WTC11 (cell line): ENCODE data around the gene TRPM7. TPM values are rescaled to one million over a fixed set of nuclear protein-coding genes. Genes with fewer than 3 reads are reported as not detected.

Experiments used
- ATAC-seq: fragments of 200-7000 bp; cut with Tn5 transposase; 2 replicates; pipeline ENCODE4 v1.10.0; 2021; ENCODE audit warnings: mild to moderate bottlenecking, moderate library complexity
- CTCF ChIA-PET: fragments of 300-600 bp; sonication (Branson Sonifier 250); formaldehyde crosslinking; loops from one replicate; lab custom pipeline; 2021; ENCODE audit warnings: antibody characterized with exemption; lab: Charles Lee
- POLR2A ChIA-PET: fragments of 350-600 bp; sonication (Branson Sonifier 250); formaldehyde crosslinking; loops from one replicate; lab custom pipeline; 2021; ENCODE audit warnings: antibody characterized with exemption; lab: Charles Lee
- DNase-seq: peaks from one replicate; pipeline ENCODE4 v3.0.0; 2021; ENCODE audit warnings: low spot score
- H3K27ac Mint-ChIP-seq: 2 replicates; pipeline ENCODE4 v1.8.0; 2021; ENCODE audit warnings: mixed read lengths
- H3K27me3 Mint-ChIP-seq: 2 replicates; pipeline ENCODE4 v1.8.0; 2021; ENCODE audit warnings: low read depth, mild to moderate bottlenecking, moderate library complexity, mixed read lengths
- H3K36me3 Mint-ChIP-seq: 2 replicates; pipeline ENCODE4 v1.8.0; 2021; ENCODE audit warnings: mixed read lengths
- H3K4me1 Mint-ChIP-seq: 2 replicates; pipeline ENCODE4 v1.8.0; 2022; ENCODE audit warnings: mixed read lengths
- H3K4me3 Mint-ChIP-seq: 2 replicates; pipeline ENCODE4 v1.8.0; 2021; ENCODE audit warnings: mild to moderate bottlenecking, moderate library complexity, mixed read lengths
- H3K9me3 Mint-ChIP-seq: 2 replicates; pipeline ENCODE4 v1.8.0; 2021; ENCODE audit warnings: mixed read lengths
- CREB1 ChIP-seq: sonication (generic); formaldehyde crosslinking; IDR thresholded peaks from 2 replicates; pipeline ENCODE4 v1.8.0; 2023; ENCODE audit warnings: mild to moderate bottlenecking, missing genetic modification reagents
- E2F5 ChIP-seq: sonication (generic); formaldehyde crosslinking; IDR thresholded peaks from 2 replicates; pipeline ENCODE4 v1.8.1; 2022; ENCODE audit warnings: mild to moderate bottlenecking, moderate library complexity, missing genetic modification reagents
- EMX1 ChIP-seq: fragments of 250-450 bp; sonication (Bioruptor Pico); IDR thresholded peaks from 2 replicates; pipeline ENCODE4 v1.8.0; 2021; ENCODE audit warnings: mild to moderate bottlenecking
- FOXK1 ChIP-seq: sonication (generic); formaldehyde crosslinking; IDR thresholded peaks from 2 replicates; pipeline ENCODE4 v1.8.0; 2022; ENCODE audit warnings: mild to moderate bottlenecking, moderate library complexity, missing genetic modification reagents
- HMGA2 ChIP-seq: fragments of 250-450 bp; sonication (Bioruptor Pico); IDR thresholded peaks from 2 replicates; pipeline ENCODE4 v1.4.0; 2021; ENCODE audit warnings: mild to moderate bottlenecking, moderate library complexity
- KAT7 ChIP-seq: sonication (generic); formaldehyde crosslinking; IDR thresholded peaks from 2 replicates; pipeline ENCODE4 v1.8.1; 2023; ENCODE audit warnings: missing genetic modification reagents, mild to moderate bottlenecking, borderline replicate concordance
- PREB ChIP-seq: sonication (generic); formaldehyde crosslinking; IDR thresholded peaks from 2 replicates; pipeline ENCODE4 v1.8.1; 2022; ENCODE audit warnings: mild to moderate bottlenecking, missing genetic modification reagents, moderate library complexity, borderline replicate concordance
- PRRX2 ChIP-seq: fragments of 250-450 bp; sonication (Bioruptor Pico); IDR thresholded peaks from 2 replicates; pipeline ENCODE4 v1.8.0; 2021; ENCODE audit warnings: mild to moderate bottlenecking
- SMAD3 ChIP-seq: sonication (generic); formaldehyde crosslinking; IDR thresholded peaks from 2 replicates; pipeline ENCODE4 v1.8.0; 2022; ENCODE audit warnings: missing genetic modification reagents, mild to moderate bottlenecking, borderline replicate concordance
- TCF7 ChIP-seq: sonication (generic); formaldehyde crosslinking; IDR thresholded peaks from 2 replicates; pipeline ENCODE4 v1.8.0; 2022; ENCODE audit warnings: mild to moderate bottlenecking, low read depth, missing genetic modification reagents, moderate library complexity
- TP53 ChIP-seq: sonication (generic); formaldehyde crosslinking; IDR thresholded peaks from 2 replicates; pipeline ENCODE4 v1.8.1; 2023; ENCODE audit warnings: mild to moderate bottlenecking, missing genetic modification reagents
- ZBTB21 ChIP-seq: sonication (generic); formaldehyde crosslinking; IDR thresholded peaks from 2 replicates; pipeline ENCODE4 v1.8.1; 2023; ENCODE audit warnings: mild to moderate bottlenecking, missing genetic modification reagents, borderline replicate concordance
- ZNF121 ChIP-seq: sonication (generic); formaldehyde crosslinking; IDR thresholded peaks from 2 replicates; pipeline ENCODE4 v1.8.0; 2023; ENCODE audit warnings: missing genetic modification reagents
- ZNF232 ChIP-seq: sonication (generic); formaldehyde crosslinking; IDR thresholded peaks from 2 replicates; pipeline ENCODE4 v1.8.0; 2022; ENCODE audit warnings: mild to moderate bottlenecking, missing genetic modification reagents
- ZNF396 ChIP-seq: fragments of 250-450 bp; sonication (Bioruptor Pico); IDR thresholded peaks from 2 replicates; pipeline ENCODE4 v1.8.0; 2021; ENCODE audit warnings: mild to moderate bottlenecking, moderate library complexity, borderline replicate concordance
- ZNF416 ChIP-seq: fragments of 250-450 bp; sonication (Bioruptor Pico); IDR thresholded peaks from 2 replicates; pipeline ENCODE4 v1.9.0; 2021; ENCODE audit warnings: mild to moderate bottlenecking, inconsistent platforms
- ZNF425 ChIP-seq: fragments of 250-450 bp; sonication (Bioruptor Pico); conservative IDR thresholded peaks from 2 replicates; pipeline ENCODE4 v1.9.0; 2021; ENCODE audit warnings: mild to moderate bottlenecking
- ZSCAN18 ChIP-seq: fragments of 250-450 bp; sonication (Bioruptor Pico); IDR thresholded peaks from 2 replicates; pipeline ENCODE4 v2.1.2; 2022; ENCODE audit warnings: mild to moderate bottlenecking, moderate library complexity
- total RNA-seq: library from RNA; stranded (reverse); gene quantifications from 3 replicates; pipeline ENCODE4 v1.2.3, GENCODE V29; 2021
- TF ChIP-seq, protein P1 (sequence below): sonication (generic); formaldehyde crosslinking; IDR thresholded peaks from 2 replicates; pipeline ENCODE4 v1.8.0; 2023; ENCODE audit warnings: missing genetic modification reagents
- TF ChIP-seq, protein P2 (sequence below): sonication (generic); formaldehyde crosslinking; IDR thresholded peaks from 2 replicates; pipeline ENCODE4 v1.8.0; 2022; ENCODE audit warnings: mild to moderate bottlenecking, missing genetic modification reagents
- TF ChIP-seq, protein P3 (sequence below): sonication (generic); formaldehyde crosslinking; IDR thresholded peaks from 2 replicates; pipeline ENCODE4 v1.8.1; 2023; ENCODE audit warnings: mild to moderate bottlenecking, missing genetic modification reagents, moderate library complexity

The TRPM7 gene
- total RNA-seq, 1 experiment from 2014 or later: 24.0 TPM

GRCh38 chr15:50549326-50549725, 137.3 kb downstream of the TRPM7 start:
- DNase-seq (no peak), ATAC-seq (no peak)
- Mint-ChIP-seq H3K36me3 (no peaks in the 10 kb centered on the region), H3K4me1 (peaks cover 11% of the 10 kb centered on the region), H3K27me3 (no peaks in the 10 kb centered on the region), H3K4me3 (no peak overlapping the region), H3K9me3 (0 out of 2 replicates have a peak, but pooled peaks cover 3% of the 10 kb centered on the region), H3K27ac (no peak overlapping the region)
- ChIA-PET CTCF (no interaction called here), POLR2A (no interaction called here)
- TF ChIP-seq ZNF396 (CRISPR knock-in tag) (no peak), E2F5 (CRISPR knock-in tag) (no peak), TP53 (no peak), KAT7 (CRISPR knock-in tag) (no peak)
- TF ChIP-seq, protein P1, sequence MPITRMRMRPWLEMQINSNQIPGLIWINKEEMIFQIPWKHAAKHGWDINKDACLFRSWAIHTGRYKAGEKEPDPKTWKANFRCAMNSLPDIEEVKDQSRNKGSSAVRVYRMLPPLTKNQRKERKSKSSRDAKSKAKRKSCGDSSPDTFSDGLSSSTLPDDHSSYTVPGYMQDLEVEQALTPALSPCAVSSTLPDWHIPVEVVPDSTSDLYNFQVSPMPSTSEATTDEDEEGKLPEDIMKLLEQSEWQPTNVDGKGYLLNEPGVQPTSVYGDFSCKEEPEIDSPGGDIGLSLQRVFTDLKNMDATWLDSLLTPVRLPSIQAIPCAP (CRISPR knock-in tag): no peak

GRCh38 chr15:50546566-50546965, 140.0 kb downstream of the TRPM7 start, which contains the start of gene USP50:
Gene USP50, minus strand, starts transcription at chr15:50546666. Its CDS starts 141 bp downstream, at chr15:50546525.
- ChIA-PET POLR2A (no interaction called here), CTCF (interaction anchor here (2.1 kb wide), 1 partner anchor 330 kb away, joined by 4 read pairs; no protein-coding TSS in a partner anchor)
- Mint-ChIP-seq H3K27me3 (no peaks in the 10 kb centered on the region), H3K27ac (no peak within 1 kb of the TSS), H3K9me3 (no peaks in the 10 kb centered on the region), H3K4me3 (no peak within 1 kb of the TSS), H3K4me1 (peaks cover 8% of the 10 kb centered on the region), H3K36me3 (no peaks in the 10 kb centered on the region)
- DNase-seq (no peak), ATAC-seq (no peak)
- TF ChIP-seq ZNF425 (CRISPR knock-in tag) (no peak), CREB1 (CRISPR knock-in tag) (no peak), ZNF396 (CRISPR knock-in tag) (no peak), FOXK1 (CRISPR knock-in tag) (no peak), PREB (CRISPR knock-in tag) (no peak), HMGA2 (CRISPR knock-in tag) (no peak), EMX1 (CRISPR knock-in tag) (no peak), TP53 (no peak), KAT7 (CRISPR knock-in tag) (no peak), ZSCAN18 (CRISPR knock-in tag) (no peak), ZNF416 (CRISPR knock-in tag) (no peak)
- TF ChIP-seq, protein P2, sequence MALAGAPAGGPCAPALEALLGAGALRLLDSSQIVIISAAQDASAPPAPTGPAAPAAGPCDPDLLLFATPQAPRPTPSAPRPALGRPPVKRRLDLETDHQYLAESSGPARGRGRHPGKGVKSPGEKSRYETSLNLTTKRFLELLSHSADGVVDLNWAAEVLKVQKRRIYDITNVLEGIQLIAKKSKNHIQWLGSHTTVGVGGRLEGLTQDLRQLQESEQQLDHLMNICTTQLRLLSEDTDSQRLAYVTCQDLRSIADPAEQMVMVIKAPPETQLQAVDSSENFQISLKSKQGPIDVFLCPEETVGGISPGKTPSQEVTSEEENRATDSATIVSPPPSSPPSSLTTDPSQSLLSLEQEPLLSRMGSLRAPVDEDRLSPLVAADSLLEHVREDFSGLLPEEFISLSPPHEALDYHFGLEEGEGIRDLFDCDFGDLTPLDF (CRISPR knock-in tag): no peak

- Mint-ChIP-seq H3K4me1 (peaks cover 4% of the 10 kb centered on the region), H3K27ac (no peak overlapping the region), H3K27me3 (no peaks in the 10 kb centered on the region), H3K4me3 (no peak overlapping the region), H3K36me3 (no peaks in the 10 kb centered on the region), H3K9me3 (no peaks in the 10 kb centered on the region)
- no peak for TF ChIP-seq ZNF232
- TF ChIP-seq ZNF121: no peak
- TF ChIP-seq ZBTB21: no peak
- no peak for TF ChIP-seq SMAD3 (CRISPR knock-in tag)
- TF ChIP-seq PRRX2 (CRISPR knock-in tag): no peak
- no peak for TF ChIP-seq TCF7 (CRISPR knock-in tag)
- TF ChIP-seq, protein P3, sequence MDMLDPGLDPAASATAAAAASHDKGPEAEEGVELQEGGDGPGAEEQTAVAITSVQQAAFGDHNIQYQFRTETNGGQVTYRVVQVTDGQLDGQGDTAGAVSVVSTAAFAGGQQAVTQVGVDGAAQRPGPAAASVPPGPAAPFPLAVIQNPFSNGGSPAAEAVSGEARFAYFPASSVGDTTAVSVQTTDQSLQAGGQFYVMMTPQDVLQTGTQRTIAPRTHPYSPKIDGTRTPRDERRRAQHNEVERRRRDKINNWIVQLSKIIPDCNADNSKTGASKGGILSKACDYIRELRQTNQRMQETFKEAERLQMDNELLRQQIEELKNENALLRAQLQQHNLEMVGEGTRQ (CRISPR knock-in tag): no peak
- DNase-seq (no peak), ATAC-seq (peak; percentile 24; the same call in 1 of the 2 replicates)
- ChIA-PET POLR2A (interaction anchor here (0.7 kb wide), 1 partner anchor 31 kb away, joined by 3 read pairs; no protein-coding TSS in a partner anchor), CTCF (no interaction called here)
Observed at GRCh38 chr15:50544368-50544767, 142.2 kb downstream of the TRPM7 start.
